ENCODE results near the gene SPTLC3.

Gene SPTLC3

GRCh38 chr20:13205848-13206434 is 197.2 kb downstream of the SPTLC3 start:
- TF ChIP-seq FOXP2 (optimal IDR thresholded peaks at IDR 0.05; ENCODE audit: borderline replicate concordance, extremely low read depth, extremely low read length, insufficient read depth) (no peak), REST (IDR thresholded peaks at IDR 0.05; ENCODE audit: insufficient read depth in 1 of 2, low read depth in 2 of 2, low read length in 2 of 2) (no peak), POLR2AphosphoS5 (IDR thresholded peaks at IDR 0.05; ENCODE audit: low read depth, low read length) (no peak)

DNA sequence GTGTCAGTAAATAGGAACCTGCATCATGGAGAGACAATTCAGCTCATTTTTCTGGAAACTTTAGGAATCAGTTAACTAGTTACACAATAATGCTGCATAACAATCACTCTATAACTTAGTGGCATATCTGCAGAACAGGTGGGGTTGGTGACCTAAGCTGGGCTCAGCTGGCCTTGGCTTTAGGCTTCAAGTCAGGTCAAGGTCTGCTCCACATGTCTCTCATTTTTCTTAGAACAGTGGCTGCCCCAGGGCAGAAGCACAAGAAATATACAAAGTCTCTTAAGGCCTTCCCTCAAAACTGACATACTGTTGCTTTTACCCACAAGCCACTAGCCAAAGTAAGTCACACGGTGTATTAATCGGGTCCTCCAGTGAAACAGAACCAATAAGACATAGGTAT is 198.2 kb downstream of the SPTLC3 start:
- no peak for TF ChIP-seq SIN3A (IDR thresholded peaks at IDR 0.05; ENCODE audit: borderline replicate concordance, insufficient read depth, low read length)
- TF ChIP-seq REST (IDR thresholded peaks at IDR 0.05; ENCODE audit: insufficient read depth in 1 of 2, low read depth in 2 of 2, low read length in 2 of 2): no peak
- no peak for TF ChIP-seq FOXP2 (optimal IDR thresholded peaks at IDR 0.05; ENCODE audit: borderline replicate concordance, extremely low read depth, extremely low read length, insufficient read depth)
- TF ChIP-seq POLR2AphosphoS5 (IDR thresholded peaks at IDR 0.05; ENCODE audit: low read depth, low read length): no peak
- no peak for TF ChIP-seq TAF1 (IDR thresholded peaks at IDR 0.05; ENCODE audit: borderline replicate concordance, insufficient read depth, low read length)

DNA sequence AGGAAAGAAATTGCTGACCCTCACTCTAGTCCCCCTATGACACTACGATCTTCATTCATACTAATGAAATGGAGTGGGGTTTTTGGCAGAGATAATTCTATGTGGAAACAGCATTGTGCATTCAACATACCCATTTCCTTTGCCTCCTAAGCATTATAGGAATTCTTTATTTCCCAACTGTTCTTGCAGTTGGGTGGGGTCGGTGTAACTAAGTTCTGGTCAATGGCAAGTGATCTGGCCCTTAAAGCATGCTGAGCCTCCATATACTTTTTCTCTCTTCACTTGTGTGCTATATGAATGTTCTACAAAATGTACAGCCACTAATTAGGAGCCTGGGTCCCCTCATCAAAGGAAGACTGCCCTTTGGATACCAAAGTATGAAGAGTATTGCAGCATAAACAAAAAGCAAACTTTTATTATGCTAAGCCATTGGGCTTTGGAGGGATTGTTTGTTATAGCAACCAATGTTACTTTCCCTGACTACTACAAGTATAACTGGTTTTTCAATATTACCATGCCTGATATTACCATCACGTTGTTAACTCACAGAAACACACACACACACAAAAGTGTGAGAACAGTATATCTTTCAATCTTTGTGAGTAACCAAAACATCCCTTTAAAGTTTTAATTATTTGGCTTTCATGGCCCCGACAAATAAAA is 203.3 kb downstream of the SPTLC3 start:
- no peak for TF ChIP-seq REST (IDR thresholded peaks at IDR 0.05; ENCODE audit: insufficient read depth in 1 of 2, low read depth in 2 of 2, low read length in 2 of 2)
- TF ChIP-seq TAF1 (IDR thresholded peaks at IDR 0.05; ENCODE audit: borderline replicate concordance, insufficient read depth, low read length): no peak
- no peak for TF ChIP-seq POLR2AphosphoS5 (IDR thresholded peaks at IDR 0.05; ENCODE audit: low read depth, low read length)
- no peak for TF ChIP-seq SIN3A (IDR thresholded peaks at IDR 0.05; ENCODE audit: borderline replicate concordance, insufficient read depth, low read length)
- no peak for TF ChIP-seq FOXP2 (optimal IDR thresholded peaks at IDR 0.05; ENCODE audit: borderline replicate concordance, extremely low read depth, extremely low read length, insufficient read depth)

GRCh38 chr20:13212750-13213149 is 204.0 kb downstream of the SPTLC3 start:
- TF ChIP-seq SIN3A (IDR thresholded peaks at IDR 0.05; ENCODE audit: borderline replicate concordance, insufficient read depth, low read length): no peak
- no peak for TF ChIP-seq FOXP2 (optimal IDR thresholded peaks at IDR 0.05; ENCODE audit: borderline replicate concordance, extremely low read depth, extremely low read length, insufficient read depth)
- TF ChIP-seq REST (IDR thresholded peaks at IDR 0.05; ENCODE audit: insufficient read depth in 1 of 2, low read depth in 2 of 2, low read length in 2 of 2): no peak
- TF ChIP-seq POLR2AphosphoS5 (IDR thresholded peaks at IDR 0.05; ENCODE audit: low read depth, low read length): no peak
- TF ChIP-seq TAF1 (IDR thresholded peaks at IDR 0.05; ENCODE audit: borderline replicate concordance, insufficient read depth, low read length): no peak

All from PFSK-1 (cell line).